ENCODE data around the gene KIRREL3. TPM values are rescaled to one million over a fixed set of nuclear protein-coding genes. Genes with fewer than 3 reads are reported as not detected.

KIRREL3 gene
- total and polyA plus RNA-seq, 9 of the 15 experiments (the other 6 are each of a cell fraction or from before 2014, with no cell fraction given), result 0.04 to 0.10 TPM; not detected in 7

- H3K4me2 ChIP-seq (ENCODE audit: insufficient read depth, low read length), result no peak overlapping the region
- H3K9me3 ChIP-seq (replicated peaks; ENCODE audit: control insufficient read depth, insufficient read depth, low read depth, low read length), result no peaks in the 10 kb centered on the region
- H3K4me1 ChIP-seq (replicated peaks in 1 of 2; ENCODE audit: control insufficient read depth in 2 of 2, insufficient read depth in 2 of 2, low read length in 2 of 2), result peaks cover 3 to 4% of the 10 kb centered on the region in 2 experiments; a peak in 2 of 5 replicates
- no peaks in the 10 kb centered on the region for H3K79me2 ChIP-seq (ENCODE audit: control insufficient read depth, insufficient read depth, low read length)
- no peak overlapping the region for H3K27ac ChIP-seq (ENCODE audit: extremely low read depth, low read depth, low read length)
- FAIRE-seq (no peak), DNase-seq (ENCODE audit: extremely low read depth in 1 of 4, low spot score in 3 of 4) (no peak), ATAC-seq (no peak; the same call in 2 of the 3 replicates)
- no peak overlapping the region for H3K4me3 ChIP-seq
- 0 out of 2 replicates have a peak, but pooled peaks cover 10% of the 10 kb centered on the region for H4K20me1 ChIP-seq (replicated peaks; ENCODE audit: control insufficient read depth, insufficient read depth, low read length)
- no TSS peak for BruUV-seq (replicated peaks)
- H2AFZ ChIP-seq (ENCODE audit: low read depth, low read length), result no peak overlapping the region
- H3K36me3 ChIP-seq (ENCODE audit: control insufficient read depth, insufficient read depth, low read length), result no peaks in the 10 kb centered on the region
- POLR2A ChIA-PET, result interaction anchor here (0.6 to 1.2 kb wide), 4 partner anchors 16 to 545 kb away, joined by 3 to 5 read pairs (median 3); partner anchors contain the start of gene DCPS
- 2% methylated on average over 10 of the region's 10 CpGs for WGBS (ENCODE audit: insufficient coverage, low coverage, missing lambda C conversion rate)
- peaks cover 6 to 53% of the 10 kb centered on the region in 2 experiments; a peak in 4 of 5 replicates for H3K27me3 ChIP-seq (ENCODE audit: control insufficient read depth in 2 of 2, insufficient read depth in 2 of 2, low read length in 2 of 2)
- intact Hi-C loops (cut with micrococcal nuclease), result no loop called here
- in situ Hi-C loops (cut with MboI), result no loop called here
- H3K9me1 ChIP-seq (ENCODE audit: control insufficient read depth, insufficient read depth, low read length), result no peaks in the 10 kb centered on the region
- CTCF ChIA-PET (ENCODE audit: low intra/inter-chr PET ratio), result no interaction called here
- H3K9ac ChIP-seq (ENCODE audit: insufficient read depth in 1 of 2, low read depth in 2 of 2, low read length in 2 of 2), result no peak overlapping the region
- peak; percentile 70 for TF ChIP-seq RAD51 (IDR thresholded peaks at IDR 0.05; ENCODE audit: borderline replicate concordance, low read depth)
- no peak for TF ChIP-seq ZNF217 (CRISPR knock-in tag; IDR thresholded peaks at IDR 0.05)
- TF ChIP-seq, protein P1, sequence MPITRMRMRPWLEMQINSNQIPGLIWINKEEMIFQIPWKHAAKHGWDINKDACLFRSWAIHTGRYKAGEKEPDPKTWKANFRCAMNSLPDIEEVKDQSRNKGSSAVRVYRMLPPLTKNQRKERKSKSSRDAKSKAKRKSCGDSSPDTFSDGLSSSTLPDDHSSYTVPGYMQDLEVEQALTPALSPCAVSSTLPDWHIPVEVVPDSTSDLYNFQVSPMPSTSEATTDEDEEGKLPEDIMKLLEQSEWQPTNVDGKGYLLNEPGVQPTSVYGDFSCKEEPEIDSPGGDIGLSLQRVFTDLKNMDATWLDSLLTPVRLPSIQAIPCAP (CRISPR knock-in tag; IDR thresholded peaks at IDR 0.05; ENCODE audit: borderline replicate concordance), result no peak
- no peak for TF ChIP-seq TBL1XR1 (IDR thresholded peaks at IDR 0.05; ENCODE audit: low read length in 2 of 2)
- TF ChIP-seq EP300 (IDR thresholded peaks at IDR 0.05; ENCODE audit: low read length), result no peak
- TF ChIP-seq, protein P2, sequence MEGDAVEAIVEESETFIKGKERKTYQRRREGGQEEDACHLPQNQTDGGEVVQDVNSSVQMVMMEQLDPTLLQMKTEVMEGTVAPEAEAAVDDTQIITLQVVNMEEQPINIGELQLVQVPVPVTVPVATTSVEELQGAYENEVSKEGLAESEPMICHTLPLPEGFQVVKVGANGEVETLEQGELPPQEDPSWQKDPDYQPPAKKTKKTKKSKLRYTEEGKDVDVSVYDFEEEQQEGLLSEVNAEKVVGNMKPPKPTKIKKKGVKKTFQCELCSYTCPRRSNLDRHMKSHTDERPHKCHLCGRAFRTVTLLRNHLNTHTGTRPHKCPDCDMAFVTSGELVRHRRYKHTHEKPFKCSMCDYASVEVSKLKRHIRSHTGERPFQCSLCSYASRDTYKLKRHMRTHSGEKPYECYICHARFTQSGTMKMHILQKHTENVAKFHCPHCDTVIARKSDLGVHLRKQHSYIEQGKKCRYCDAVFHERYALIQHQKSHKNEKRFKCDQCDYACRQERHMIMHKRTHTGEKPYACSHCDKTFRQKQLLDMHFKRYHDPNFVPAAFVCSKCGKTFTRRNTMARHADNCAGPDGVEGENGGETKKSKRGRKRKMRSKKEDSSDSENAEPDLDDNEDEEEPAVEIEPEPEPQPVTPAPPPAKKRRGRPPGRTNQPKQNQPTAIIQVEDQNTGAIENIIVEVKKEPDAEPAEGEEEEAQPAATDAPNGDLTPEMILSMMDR (IDR thresholded peaks at IDR 0.05 in 2 of 3, conservative IDR thresholded peaks at IDR 0.05 in 1 of 3; ENCODE audit: insufficient read depth in 2 of 3, low read depth in 1 of 3, low read length in 3 of 3), result peak in 2 of 3 experiments; percentile 19 to 22; a peak in 1 of 6 replicates
- no peak for TF ChIP-seq ZBTB17 (CRISPR knock-in tag; IDR thresholded peaks at IDR 0.05)
- TF ChIP-seq, protein P3, sequence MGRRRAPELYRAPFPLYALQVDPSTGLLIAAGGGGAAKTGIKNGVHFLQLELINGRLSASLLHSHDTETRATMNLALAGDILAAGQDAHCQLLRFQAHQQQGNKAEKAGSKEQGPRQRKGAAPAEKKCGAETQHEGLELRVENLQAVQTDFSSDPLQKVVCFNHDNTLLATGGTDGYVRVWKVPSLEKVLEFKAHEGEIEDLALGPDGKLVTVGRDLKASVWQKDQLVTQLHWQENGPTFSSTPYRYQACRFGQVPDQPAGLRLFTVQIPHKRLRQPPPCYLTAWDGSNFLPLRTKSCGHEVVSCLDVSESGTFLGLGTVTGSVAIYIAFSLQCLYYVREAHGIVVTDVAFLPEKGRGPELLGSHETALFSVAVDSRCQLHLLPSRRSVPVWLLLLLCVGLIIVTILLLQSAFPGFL (CRISPR knock-in tag; IDR thresholded peaks at IDR 0.05), result no peak
- no peak for TF ChIP-seq NR1H2 (CRISPR knock-in tag; IDR thresholded peaks at IDR 0.05)
- TF ChIP-seq, protein P4, sequence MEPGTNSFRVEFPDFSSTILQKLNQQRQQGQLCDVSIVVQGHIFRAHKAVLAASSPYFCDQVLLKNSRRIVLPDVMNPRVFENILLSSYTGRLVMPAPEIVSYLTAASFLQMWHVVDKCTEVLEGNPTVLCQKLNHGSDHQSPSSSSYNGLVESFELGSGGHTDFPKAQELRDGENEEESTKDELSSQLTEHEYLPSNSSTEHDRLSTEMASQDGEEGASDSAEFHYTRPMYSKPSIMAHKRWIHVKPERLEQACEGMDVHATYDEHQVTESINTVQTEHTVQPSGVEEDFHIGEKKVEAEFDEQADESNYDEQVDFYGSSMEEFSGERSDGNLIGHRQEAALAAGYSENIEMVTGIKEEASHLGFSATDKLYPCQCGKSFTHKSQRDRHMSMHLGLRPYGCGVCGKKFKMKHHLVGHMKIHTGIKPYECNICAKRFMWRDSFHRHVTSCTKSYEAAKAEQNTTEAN (CRISPR knock-in tag; IDR thresholded peaks at IDR 0.05), result no peak
- no peak for TF ChIP-seq ZKSCAN8 (CRISPR knock-in tag; IDR thresholded peaks at IDR 0.05)
- no peak for TF ChIP-seq WHSC1 (IDR thresholded peaks at IDR 0.05; ENCODE audit: low read length)
- TF ChIP-seq, protein P5, sequence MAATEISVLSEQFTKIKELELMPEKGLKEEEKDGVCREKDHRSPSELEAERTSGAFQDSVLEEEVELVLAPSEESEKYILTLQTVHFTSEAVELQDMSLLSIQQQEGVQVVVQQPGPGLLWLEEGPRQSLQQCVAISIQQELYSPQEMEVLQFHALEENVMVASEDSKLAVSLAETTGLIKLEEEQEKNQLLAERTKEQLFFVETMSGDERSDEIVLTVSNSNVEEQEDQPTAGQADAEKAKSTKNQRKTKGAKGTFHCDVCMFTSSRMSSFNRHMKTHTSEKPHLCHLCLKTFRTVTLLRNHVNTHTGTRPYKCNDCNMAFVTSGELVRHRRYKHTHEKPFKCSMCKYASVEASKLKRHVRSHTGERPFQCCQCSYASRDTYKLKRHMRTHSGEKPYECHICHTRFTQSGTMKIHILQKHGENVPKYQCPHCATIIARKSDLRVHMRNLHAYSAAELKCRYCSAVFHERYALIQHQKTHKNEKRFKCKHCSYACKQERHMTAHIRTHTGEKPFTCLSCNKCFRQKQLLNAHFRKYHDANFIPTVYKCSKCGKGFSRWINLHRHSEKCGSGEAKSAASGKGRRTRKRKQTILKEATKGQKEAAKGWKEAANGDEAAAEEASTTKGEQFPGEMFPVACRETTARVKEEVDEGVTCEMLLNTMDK (IDR thresholded peaks at IDR 0.05; ENCODE audit: borderline replicate concordance, insufficient read depth, low read depth, low read length, poor library complexity, severe bottlenecking), result peak; percentile 59
- no peak for TF ChIP-seq MED1 (CRISPR knock-in tag; IDR thresholded peaks at IDR 0.05; ENCODE audit: borderline replicate concordance)
Measured at GRCh38 chr11:126485021-126485792, 515.4 kb downstream of the KIRREL3 start.

All from K562 (cell line).